Nephron progenitor cell (in vitro differentiated cells): ENCODE results near the gene LRRC8C.

Experiments used
- DNase-seq: peaks from one replicate; pipeline ENCODE4 v3.0.0; 2021
- H3K27ac Mint-ChIP-seq: 2 replicates; pipeline ENCODE4 v1.8.0; 2021; ENCODE audit warnings: mild to moderate bottlenecking, moderate library complexity, mixed read lengths
- H3K27me3 Mint-ChIP-seq: 2 replicates; pipeline ENCODE4 v1.8.0; 2021; ENCODE audit warnings: mild to moderate bottlenecking, low read depth, mixed read lengths; ENCODE audit not compliant: poor library complexity
- H3K36me3 Mint-ChIP-seq: 2 replicates; pipeline ENCODE4 v1.8.0; 2021; ENCODE audit warnings: low read depth, mixed read lengths
- H3K4me1 Mint-ChIP-seq: 2 replicates; pipeline ENCODE4 v1.8.0; 2021; ENCODE audit warnings: mixed read lengths
- H3K4me3 Mint-ChIP-seq: 2 replicates; pipeline ENCODE4 v1.8.0; 2021; ENCODE audit warnings: mild to moderate bottlenecking, moderate library complexity, mixed read lengths
- H3K9me3 Mint-ChIP-seq: 2 replicates; pipeline ENCODE4 v1.8.0; 2021; ENCODE audit warnings: mild to moderate bottlenecking, moderate library complexity, mixed read lengths
- TF ChIP-seq, protein P1 (sequence below): fragments of 200-600 bp; sonication (generic); IDR thresholded peaks from 2 replicates; pipeline ENCODE4 v1.5.0; 2021; ENCODE audit warnings: antibody characterized with exemption

LRRC8C gene

DNA sequence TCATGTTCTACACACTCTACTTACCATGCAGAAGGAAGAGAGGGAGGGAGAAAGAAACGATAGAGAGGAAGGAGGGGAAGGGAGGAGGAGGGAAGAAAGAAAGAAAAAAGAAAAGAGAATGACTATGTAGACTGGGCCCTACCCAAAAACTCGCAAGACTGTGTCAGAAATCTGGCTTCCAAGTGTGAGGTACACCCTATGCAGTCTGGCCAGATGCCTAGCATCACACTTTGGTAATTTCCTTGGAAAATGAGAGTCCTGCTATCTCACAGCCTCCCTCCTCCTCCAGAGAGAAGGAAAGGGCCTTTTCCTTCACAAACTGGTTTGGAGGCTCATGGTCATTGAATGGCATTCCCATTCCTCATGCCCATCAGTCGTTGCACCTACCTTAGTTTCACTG, 101.5 kb downstream of the LRRC8C start:
- TF ChIP-seq, protein P1, sequence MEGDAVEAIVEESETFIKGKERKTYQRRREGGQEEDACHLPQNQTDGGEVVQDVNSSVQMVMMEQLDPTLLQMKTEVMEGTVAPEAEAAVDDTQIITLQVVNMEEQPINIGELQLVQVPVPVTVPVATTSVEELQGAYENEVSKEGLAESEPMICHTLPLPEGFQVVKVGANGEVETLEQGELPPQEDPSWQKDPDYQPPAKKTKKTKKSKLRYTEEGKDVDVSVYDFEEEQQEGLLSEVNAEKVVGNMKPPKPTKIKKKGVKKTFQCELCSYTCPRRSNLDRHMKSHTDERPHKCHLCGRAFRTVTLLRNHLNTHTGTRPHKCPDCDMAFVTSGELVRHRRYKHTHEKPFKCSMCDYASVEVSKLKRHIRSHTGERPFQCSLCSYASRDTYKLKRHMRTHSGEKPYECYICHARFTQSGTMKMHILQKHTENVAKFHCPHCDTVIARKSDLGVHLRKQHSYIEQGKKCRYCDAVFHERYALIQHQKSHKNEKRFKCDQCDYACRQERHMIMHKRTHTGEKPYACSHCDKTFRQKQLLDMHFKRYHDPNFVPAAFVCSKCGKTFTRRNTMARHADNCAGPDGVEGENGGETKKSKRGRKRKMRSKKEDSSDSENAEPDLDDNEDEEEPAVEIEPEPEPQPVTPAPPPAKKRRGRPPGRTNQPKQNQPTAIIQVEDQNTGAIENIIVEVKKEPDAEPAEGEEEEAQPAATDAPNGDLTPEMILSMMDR = no peak
- no peaks in the 10 kb centered on the region for H3K27me3 Mint-ChIP-seq
- H3K27ac Mint-ChIP-seq = no peak overlapping the region
- H3K36me3 Mint-ChIP-seq = no peaks in the 10 kb centered on the region
- H3K9me3 Mint-ChIP-seq = no peaks in the 10 kb centered on the region
- peaks cover 8% of the 10 kb centered on the region for H3K4me1 Mint-ChIP-seq
- no peak overlapping the region for H3K4me3 Mint-ChIP-seq
- no peak for DNase-seq

DNA sequence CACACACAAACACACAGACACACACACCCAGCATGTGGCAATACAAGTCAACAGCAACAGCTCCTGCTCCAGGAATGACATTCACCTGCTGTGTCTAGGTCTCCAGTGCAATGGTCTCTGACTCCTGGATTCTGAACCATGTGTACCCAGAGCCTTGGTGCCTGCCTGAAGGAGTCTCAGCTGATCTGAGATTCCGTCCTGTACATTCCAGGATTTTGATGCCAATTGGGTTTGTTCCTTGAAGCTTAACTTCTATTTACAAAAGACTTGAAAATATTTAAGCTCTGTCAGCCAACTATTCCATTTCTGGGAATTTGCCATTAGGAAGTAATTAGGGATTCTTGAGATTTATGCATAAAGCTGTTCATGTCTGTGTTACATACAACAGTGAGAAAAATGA, 102.6 kb downstream of the LRRC8C start:
- Mint-ChIP-seq H3K4me3 (no peak overlapping the region), H3K9me3 (no peaks in the 10 kb centered on the region), H3K36me3 (no peaks in the 10 kb centered on the region), H3K27me3 (no peaks in the 10 kb centered on the region), H3K4me1 (peaks cover 8% of the 10 kb centered on the region), H3K27ac (no peak overlapping the region)
- TF ChIP-seq, protein P1 = no peak
- DNase-seq = no peak

DNA sequence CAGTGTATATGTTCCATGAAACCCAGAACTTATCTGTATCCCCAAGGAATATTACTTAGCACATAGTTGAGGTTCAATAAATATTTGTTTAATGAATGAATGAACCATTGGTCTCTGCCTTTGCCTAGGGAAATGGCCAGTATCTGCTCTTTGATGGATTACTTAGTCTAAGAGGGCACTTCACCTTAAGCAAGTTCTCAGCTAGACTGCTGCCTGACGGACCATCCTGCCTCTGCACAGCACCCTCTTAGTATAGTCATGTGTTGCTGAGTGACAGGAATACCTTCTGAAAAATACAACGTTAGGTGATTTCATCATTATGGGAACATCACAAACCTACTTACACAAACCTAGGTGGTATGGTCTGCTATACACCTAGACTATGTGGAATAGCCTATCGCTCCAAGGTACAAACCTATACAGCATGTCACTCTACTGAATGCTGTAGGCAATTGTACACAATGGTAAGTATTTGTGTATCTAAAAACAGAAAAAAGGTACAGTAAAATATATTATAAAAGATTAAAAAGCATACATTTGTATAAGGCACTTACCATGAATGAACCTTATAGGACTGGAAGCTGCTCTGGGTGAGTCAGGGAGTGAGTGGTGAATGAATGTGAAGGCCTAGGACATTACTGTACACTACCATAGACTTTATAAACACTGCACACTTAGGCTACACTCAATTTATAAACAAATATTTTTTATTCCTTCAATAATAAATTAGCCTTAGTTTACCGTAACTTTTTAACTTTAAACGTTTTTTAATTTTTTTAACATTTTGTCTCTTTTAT, 104.2 kb downstream of the LRRC8C start:
- TF ChIP-seq, protein P1 = no peak
- H3K4me3 Mint-ChIP-seq = no peak overlapping the region
- no peaks in the 10 kb centered on the region for H3K27me3 Mint-ChIP-seq
- H3K27ac Mint-ChIP-seq = no peak overlapping the region
- peaks cover 2% of the 10 kb centered on the region for H3K4me1 Mint-ChIP-seq
- H3K9me3 Mint-ChIP-seq = no peaks in the 10 kb centered on the region
- no peak for DNase-seq
- no peaks in the 10 kb centered on the region for H3K36me3 Mint-ChIP-seq

DNA sequence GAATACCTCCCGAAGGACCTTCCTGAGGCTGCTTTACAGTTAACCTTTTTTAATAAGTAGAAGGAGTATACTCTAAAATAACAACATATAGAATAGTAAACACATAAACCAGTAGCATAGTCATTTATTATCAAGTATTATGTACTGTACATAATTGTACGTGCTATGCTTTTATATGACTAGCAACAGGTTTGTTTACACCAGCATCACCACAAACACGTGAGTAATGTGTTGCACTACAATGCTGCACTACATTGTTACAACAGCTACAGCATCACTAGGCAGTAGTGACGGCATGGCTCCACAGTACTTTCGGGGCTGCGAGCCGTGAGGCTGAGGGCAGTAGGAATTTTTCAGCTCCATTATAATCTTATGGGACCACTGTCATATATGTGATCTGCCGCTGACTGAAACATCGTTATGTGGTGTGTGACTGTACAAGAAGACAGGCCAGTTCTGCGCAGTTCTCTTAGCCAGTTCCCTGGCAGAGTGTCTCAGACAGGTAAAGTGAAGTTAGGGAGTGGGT, 105.1 kb downstream of the LRRC8C start:
- TF ChIP-seq, protein P1 = no peak
- Mint-ChIP-seq H3K27ac (no peak overlapping the region), H3K9me3 (no peaks in the 10 kb centered on the region), H3K36me3 (no peaks in the 10 kb centered on the region), H3K4me3 (no peak overlapping the region), H3K27me3 (peaks cover 6% of the 10 kb centered on the region), H3K4me1 (no peaks in the 10 kb centered on the region)
- DNase-seq = no peak

DNA sequence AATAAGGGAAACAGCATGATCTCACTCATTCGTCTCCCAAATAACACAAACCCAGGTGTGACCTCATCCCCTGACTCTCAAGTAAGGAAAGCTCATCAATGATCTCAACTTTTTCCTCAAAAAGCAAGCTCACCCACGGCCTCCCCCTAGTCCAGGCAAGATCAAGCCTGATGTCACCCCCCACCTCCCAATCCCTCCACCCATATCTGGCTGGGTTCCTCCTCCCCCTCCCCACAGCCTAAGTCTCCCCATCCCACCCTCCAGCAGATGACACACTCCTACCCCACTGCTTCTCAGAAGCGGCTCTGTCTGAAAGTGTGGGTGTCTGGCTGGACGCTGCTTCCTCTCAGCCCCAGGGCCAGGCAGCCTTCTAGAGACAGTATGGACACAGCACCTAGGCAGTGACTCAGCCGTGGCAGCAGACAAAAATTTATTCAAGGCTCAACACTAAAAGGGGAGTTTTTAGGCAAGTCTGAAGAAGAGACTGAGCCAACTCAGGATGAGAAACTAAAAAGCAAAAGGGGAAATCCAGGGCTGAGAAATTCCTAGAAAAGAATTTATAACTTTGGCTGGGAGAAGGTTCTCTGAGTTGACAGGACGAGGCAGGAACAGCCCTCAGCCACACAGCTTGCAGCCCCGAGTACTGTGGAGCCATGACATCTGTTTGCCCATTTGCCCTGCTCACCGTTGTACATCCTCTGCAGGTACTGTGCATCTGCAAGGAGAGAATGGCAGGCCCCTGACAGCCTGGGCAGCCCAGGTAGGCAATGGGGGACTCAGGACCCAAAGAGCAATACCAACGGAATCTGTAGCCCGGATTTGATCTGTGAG, 106.3 kb downstream of the LRRC8C start:
- H3K27me3 Mint-ChIP-seq = peaks cover 8% of the 10 kb centered on the region
- no peak overlapping the region for H3K4me3 Mint-ChIP-seq
- H3K27ac Mint-ChIP-seq = peak overlapping the region; percentile 79
- no peaks in the 10 kb centered on the region for H3K4me1 Mint-ChIP-seq
- TF ChIP-seq, protein P1 = no peak
- H3K36me3 Mint-ChIP-seq = no peaks in the 10 kb centered on the region
- no peak for DNase-seq
- H3K9me3 Mint-ChIP-seq = no peaks in the 10 kb centered on the region
